HG03097 (cell line): ENCODE results near the gene MYLK.
"Not testable (repeated sequence)": the region's sequence is repeated elsewhere in the genome, so short reads cannot be mapped to it uniquely, and the experiment has no call there.

Source experiments
- ATAC-seq: cut with Tn5 transposase; IDR thresholded peaks from one replicate; pipeline ENCODE4 v1.9.1; 2021; ENCODE audit not compliant: unreplicated experiment, low FRiP score

MYLK gene

GRCh38 chr3:123884203-123884831 lies at the start of gene MYLK:
TSS of gene MYLK (minus strand) at chr3:123884332. CDS start at chr3:123793841, 90,491 bp downstream.
- no peak for ATAC-seq

- no peak for ATAC-seq
Measured at GRCh38 chr3:123930445-123930844, 46.3 kb upstream of the MYLK start.

GRCh38 chr3:123929325-123929724 lies 45.2 kb upstream of the MYLK start:
- no peak for ATAC-seq

GRCh38 chr3:123926396-123926795 lies 42.3 kb upstream of the MYLK start:
- ATAC-seq: no peak

- no peak for ATAC-seq
Measured at GRCh38 chr3:123920868-123921267, 36.7 kb upstream of the MYLK start.

GRCh38 chr3:123920383-123920782 lies 36.3 kb upstream of the MYLK start:
- ATAC-seq: no peak

- no peak for ATAC-seq
Measured at GRCh38 chr3:123919353-123919752, 35.2 kb upstream of the MYLK start.

GRCh38 chr3:123914829-123915228 lies 30.7 kb upstream of the MYLK start:
- ATAC-seq: no peak

GRCh38 chr3:123909785-123910184 lies 25.7 kb upstream of the MYLK start:
- peak; percentile 64 for ATAC-seq

- no peak for ATAC-seq
Measured at GRCh38 chr3:123907720-123908119, 23.6 kb upstream of the MYLK start.

GRCh38 chr3:123899300-123899865 lies 15.3 kb upstream of the MYLK start:
- ATAC-seq: no peak

GRCh38 chr3:123893012-123893411 lies 8.9 kb upstream of the MYLK start:
- ATAC-seq: no peak

- no peak for ATAC-seq
Measured at GRCh38 chr3:123892195-123892594, 8.1 kb upstream of the MYLK start.

- ATAC-seq: not testable (repeated sequence)
Measured at GRCh38 chr3:123890991-123891390, 6.9 kb upstream of the MYLK start.

GRCh38 chr3:123890162-123890561 lies 6.0 kb upstream of the MYLK start:
- ATAC-seq: not testable (repeated sequence)

- no peak for ATAC-seq
Measured at GRCh38 chr3:123884993-123885392, 861 bp upstream of the MYLK start.

- no peak for ATAC-seq
Measured at GRCh38 chr3:123883701-123884202, 380 bp downstream of the MYLK start.

- ATAC-seq: no peak
Measured at GRCh38 chr3:123883111-123883510, 1.0 kb downstream of the MYLK start.

- no peak for ATAC-seq
Measured at GRCh38 chr3:123881771-123882170, 2.4 kb downstream of the MYLK start.

- no peak for ATAC-seq
Measured at GRCh38 chr3:123880998-123881561, 3.1 kb downstream of the MYLK start.

GRCh38 chr3:123878807-123879206 lies 5.3 kb downstream of the MYLK start:
- no peak for ATAC-seq

GRCh38 chr3:123877965-123878364 lies 6.2 kb downstream of the MYLK start:
- no peak for ATAC-seq
